HEK293 (cell line): Measurements from ENCODE around the gene TK2.

Experiments
- ZBTB21 ChIP-seq: fragments of 450-650 bp; formaldehyde crosslinking; IDR thresholded peaks from 2 replicates; pipeline ENCODE4 v1.5.1; 2017; ENCODE audit warnings: missing biosample characterization, missing genetic modification characterization
- ZNF473 ChIP-seq: fragments of 450-650 bp; formaldehyde crosslinking; IDR thresholded peaks from 2 replicates; pipeline ENCODE4 v1.5.1; 2017; ENCODE audit warnings: missing biosample characterization, missing genetic modification characterization
- ZNF530 ChIP-seq: fragments of 450-650 bp; formaldehyde crosslinking; IDR thresholded peaks from 2 replicates; pipeline ENCODE4 v1.5.1; 2016; ENCODE audit warnings: low read depth, missing biosample characterization, missing genetic modification characterization
- TF ChIP-seq, protein P1 (sequence below): fragments of 450-650 bp; formaldehyde crosslinking; IDR thresholded peaks from 2 replicates; pipeline ENCODE4 v1.5.1; 2016; ENCODE audit warnings: missing biosample characterization, missing genetic modification characterization
- TF ChIP-seq, protein P2 (sequence below): sonication (generic); formaldehyde crosslinking; IDR thresholded peaks from 2 replicates; pipeline ENCODE4 v1.8.1; 2022; ENCODE audit warnings: mild to moderate bottlenecking, moderate library complexity, missing genetic modification reagents

DNA sequence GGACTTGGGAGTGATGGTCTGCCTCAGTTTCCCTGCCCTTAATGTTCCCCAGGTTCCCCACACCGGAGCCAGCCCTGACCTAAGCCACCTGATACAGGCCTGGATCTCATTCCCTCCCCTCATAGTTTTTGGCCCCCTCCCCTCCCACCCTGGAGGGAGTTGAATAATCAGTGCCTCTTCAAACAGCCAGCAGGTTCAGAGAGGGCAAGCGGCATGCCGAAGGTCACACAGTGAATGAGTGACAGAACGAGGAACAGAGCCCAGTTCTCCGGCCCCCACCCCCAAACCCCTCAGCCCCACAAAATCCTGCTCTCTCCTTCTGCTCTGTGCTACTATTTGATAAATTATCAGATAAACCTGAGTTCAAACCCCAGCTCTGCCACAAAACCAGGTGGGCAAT lies 91.6 kb downstream of the TK2 start:
- TF ChIP-seq ZNF530, result no peak
- TF ChIP-seq, protein P1, sequence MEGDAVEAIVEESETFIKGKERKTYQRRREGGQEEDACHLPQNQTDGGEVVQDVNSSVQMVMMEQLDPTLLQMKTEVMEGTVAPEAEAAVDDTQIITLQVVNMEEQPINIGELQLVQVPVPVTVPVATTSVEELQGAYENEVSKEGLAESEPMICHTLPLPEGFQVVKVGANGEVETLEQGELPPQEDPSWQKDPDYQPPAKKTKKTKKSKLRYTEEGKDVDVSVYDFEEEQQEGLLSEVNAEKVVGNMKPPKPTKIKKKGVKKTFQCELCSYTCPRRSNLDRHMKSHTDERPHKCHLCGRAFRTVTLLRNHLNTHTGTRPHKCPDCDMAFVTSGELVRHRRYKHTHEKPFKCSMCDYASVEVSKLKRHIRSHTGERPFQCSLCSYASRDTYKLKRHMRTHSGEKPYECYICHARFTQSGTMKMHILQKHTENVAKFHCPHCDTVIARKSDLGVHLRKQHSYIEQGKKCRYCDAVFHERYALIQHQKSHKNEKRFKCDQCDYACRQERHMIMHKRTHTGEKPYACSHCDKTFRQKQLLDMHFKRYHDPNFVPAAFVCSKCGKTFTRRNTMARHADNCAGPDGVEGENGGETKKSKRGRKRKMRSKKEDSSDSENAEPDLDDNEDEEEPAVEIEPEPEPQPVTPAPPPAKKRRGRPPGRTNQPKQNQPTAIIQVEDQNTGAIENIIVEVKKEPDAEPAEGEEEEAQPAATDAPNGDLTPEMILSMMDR, result no peak
- TF ChIP-seq ZBTB21 (tag by site-specific recombination), result no peak
- no peak for TF ChIP-seq ZNF473
- TF ChIP-seq, protein P2, sequence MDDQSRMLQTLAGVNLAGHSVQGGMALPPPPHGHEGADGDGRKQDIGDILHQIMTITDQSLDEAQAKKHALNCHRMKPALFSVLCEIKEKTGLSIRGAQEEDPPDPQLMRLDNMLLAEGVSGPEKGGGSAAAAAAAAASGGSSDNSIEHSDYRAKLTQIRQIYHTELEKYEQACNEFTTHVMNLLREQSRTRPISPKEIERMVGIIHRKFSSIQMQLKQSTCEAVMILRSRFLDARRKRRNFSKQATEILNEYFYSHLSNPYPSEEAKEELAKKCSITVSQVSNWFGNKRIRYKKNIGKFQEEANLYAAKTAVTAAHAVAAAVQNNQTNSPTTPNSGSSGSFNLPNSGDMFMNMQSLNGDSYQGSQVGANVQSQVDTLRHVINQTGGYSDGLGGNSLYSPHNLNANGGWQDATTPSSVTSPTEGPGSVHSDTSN (CRISPR knock-in tag), result no peak
